ENCODE measurements around the gene F11R. TPM values are rescaled to one million over a fixed set of nuclear protein-coding genes. Genes with fewer than 3 reads are reported as not detected.

F11R gene
- total and polyA plus RNA-seq, 2 of the 13 experiments (the other 11 are each of a cell fraction or from before 2014, with no cell fraction given) = 95.8 to 105 TPM

DNA sequence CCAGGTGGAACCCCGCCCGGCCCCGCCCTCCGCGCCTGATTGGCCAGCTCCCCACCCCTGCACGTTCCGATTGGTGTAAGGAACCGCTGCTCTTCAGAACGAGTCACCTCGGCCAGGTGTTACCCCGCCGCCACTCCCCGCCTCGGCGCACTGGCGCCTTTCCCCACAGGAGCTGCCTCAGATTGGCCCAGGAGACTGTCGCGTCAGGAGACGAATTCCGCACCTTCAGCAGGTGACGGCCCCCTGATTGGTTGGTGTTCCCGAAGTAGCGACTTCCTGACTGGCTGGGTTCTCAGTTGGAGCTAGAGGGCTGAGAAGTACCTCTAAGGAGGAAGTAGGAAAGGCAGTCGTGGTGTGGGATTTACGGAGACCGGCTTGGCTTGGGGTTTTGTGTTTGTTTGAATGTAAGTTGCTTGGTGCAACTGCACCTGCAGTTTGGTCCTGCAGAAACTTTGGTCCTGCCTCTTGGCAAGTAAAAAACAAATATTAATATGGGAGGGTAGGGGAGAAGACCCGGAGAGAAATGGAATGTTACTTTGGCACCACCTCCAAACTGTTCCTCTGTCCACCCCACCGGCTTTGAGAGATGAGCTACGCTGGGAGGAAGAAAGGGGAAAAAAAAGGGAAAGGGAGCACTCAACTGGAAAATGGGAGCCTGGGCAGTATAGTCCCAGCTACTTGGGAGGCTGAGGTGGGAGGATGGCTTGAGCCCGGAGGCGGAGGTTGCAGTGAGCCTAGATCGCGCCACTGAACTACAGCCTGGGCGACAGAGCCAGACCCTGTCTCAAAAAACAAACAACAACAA lies 415 bp upstream of the F11R start (continued):
- TF ChIP-seq ZNF256 (CRISPR knock-in tag; conservative IDR thresholded peaks at IDR 0.05) (peak; percentile 77; the same call in 1 of the 2 replicates), ZNF550 (CRISPR knock-in tag; IDR thresholded peaks at IDR 0.05; ENCODE audit: borderline replicate concordance) (no peak), ZNF816 (CRISPR knock-in tag; IDR thresholded peaks at IDR 0.05; ENCODE audit: borderline replicate concordance) (0 out of 2 replicates have a peak, but pooled peaks have one; percentile 34), FOXK2 (IDR thresholded peaks at IDR 0.05) (no peak), ZNF143 (CRISPR knock-in tag; IDR thresholded peaks at IDR 0.05) (no peak), ZFP36L1 (CRISPR knock-in tag; IDR thresholded peaks at IDR 0.05) (no peak), MLLT10 (CRISPR knock-in tag; IDR thresholded peaks at IDR 0.05) (no peak), NR1H2 (CRISPR knock-in tag; IDR thresholded peaks at IDR 0.05; ENCODE audit: borderline replicate concordance, low read depth) (no peak), ZNF878 (CRISPR knock-in tag; IDR thresholded peaks at IDR 0.05) (0 out of 2 replicates have a peak, but pooled peaks have one; percentile 26), ZNF263 (CRISPR knock-in tag; IDR thresholded peaks at IDR 0.05) (peak; percentile 85), ZNF670 (CRISPR knock-in tag; IDR thresholded peaks at IDR 0.05; ENCODE audit: borderline replicate concordance) (peak; percentile 43; the same call in 1 of the 2 replicates)
- TF ChIP-seq, protein P1, sequence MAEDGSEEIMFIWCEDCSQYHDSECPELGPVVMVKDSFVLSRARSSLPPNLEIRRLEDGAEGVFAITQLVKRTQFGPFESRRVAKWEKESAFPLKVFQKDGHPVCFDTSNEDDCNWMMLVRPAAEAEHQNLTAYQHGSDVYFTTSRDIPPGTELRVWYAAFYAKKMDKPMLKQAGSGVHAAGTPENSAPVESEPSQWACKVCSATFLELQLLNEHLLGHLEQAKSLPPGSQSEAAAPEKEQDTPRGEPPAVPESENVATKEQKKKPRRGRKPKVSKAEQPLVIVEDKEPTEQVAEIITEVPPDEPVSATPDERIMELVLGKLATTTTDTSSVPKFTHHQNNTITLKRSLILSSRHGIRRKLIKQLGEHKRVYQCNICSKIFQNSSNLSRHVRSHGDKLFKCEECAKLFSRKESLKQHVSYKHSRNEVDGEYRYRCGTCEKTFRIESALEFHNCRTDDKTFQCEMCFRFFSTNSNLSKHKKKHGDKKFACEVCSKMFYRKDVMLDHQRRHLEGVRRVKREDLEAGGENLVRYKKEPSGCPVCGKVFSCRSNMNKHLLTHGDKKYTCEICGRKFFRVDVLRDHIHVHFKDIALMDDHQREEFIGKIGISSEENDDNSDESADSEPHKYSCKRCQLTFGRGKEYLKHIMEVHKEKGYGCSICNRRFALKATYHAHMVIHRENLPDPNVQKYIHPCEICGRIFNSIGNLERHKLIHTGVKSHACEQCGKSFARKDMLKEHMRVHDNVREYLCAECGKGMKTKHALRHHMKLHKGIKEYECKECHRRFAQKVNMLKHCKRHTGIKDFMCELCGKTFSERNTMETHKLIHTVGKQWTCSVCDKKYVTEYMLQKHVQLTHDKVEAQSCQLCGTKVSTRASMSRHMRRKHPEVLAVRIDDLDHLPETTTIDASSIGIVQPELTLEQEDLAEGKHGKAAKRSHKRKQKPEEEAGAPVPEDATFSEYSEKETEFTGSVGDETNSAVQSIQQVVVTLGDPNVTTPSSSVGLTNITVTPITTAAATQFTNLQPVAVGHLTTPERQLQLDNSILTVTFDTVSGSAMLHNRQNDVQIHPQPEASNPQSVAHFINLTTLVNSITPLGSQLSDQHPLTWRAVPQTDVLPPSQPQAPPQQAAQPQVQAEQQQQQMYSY (CRISPR knock-in tag; IDR thresholded peaks at IDR 0.05) = peak; percentile 90
- TF ChIP-seq, protein P2, sequence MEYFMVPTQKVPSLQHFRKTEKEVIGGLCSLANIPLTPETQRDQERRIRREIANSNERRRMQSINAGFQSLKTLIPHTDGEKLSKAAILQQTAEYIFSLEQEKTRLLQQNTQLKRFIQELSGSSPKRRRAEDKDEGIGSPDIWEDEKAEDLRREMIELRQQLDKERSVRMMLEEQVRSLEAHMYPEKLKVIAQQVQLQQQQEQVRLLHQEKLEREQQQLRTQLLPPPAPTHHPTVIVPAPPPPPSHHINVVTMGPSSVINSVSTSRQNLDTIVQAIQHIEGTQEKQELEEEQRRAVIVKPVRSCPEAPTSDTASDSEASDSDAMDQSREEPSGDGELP (IDR thresholded peaks at IDR 0.05; ENCODE audit: borderline replicate concordance, low read depth) = no peak
- TF ChIP-seq, protein P3, sequence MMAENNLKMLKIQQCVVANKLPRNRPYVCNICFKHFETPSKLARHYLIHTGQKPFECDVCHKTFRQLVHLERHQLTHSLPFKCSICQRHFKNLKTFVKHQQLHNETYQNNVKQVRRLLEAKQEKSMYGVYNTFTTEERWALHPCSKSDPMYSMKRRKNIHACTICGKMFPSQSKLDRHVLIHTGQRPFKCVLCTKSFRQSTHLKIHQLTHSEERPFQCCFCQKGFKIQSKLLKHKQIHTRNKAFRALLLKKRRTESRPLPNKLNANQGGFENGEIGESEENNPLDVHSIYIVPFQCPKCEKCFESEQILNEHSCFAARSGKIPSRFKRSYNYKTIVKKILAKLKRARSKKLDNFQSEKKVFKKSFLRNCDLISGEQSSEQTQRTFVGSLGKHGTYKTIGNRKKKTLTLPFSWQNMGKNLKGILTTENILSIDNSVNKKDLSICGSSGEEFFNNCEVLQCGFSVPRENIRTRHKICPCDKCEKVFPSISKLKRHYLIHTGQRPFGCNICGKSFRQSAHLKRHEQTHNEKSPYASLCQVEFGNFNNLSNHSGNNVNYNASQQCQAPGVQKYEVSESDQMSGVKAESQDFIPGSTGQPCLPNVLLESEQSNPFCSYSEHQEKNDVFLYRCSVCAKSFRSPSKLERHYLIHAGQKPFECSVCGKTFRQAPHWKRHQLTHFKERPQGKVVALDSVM (CRISPR knock-in tag; IDR thresholded peaks at IDR 0.05) = peak; percentile 99
- TF ChIP-seq, protein P4, sequence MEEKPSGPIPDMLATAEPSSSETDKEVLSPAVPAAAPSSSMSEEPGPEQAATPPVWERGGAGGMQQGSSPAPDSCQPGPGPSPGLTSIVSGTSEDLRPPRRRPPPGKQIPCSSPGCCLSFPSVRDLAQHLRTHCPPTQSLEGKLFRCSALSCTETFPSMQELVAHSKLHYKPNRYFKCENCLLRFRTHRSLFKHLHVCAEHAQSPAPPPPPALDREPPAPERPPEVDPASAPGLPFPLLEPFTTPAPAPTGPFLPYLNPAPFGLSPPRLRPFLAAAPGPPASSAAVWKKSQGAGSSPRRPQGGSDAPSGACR (CRISPR knock-in tag; IDR thresholded peaks at IDR 0.05) = no peak
- TF ChIP-seq, protein P5, sequence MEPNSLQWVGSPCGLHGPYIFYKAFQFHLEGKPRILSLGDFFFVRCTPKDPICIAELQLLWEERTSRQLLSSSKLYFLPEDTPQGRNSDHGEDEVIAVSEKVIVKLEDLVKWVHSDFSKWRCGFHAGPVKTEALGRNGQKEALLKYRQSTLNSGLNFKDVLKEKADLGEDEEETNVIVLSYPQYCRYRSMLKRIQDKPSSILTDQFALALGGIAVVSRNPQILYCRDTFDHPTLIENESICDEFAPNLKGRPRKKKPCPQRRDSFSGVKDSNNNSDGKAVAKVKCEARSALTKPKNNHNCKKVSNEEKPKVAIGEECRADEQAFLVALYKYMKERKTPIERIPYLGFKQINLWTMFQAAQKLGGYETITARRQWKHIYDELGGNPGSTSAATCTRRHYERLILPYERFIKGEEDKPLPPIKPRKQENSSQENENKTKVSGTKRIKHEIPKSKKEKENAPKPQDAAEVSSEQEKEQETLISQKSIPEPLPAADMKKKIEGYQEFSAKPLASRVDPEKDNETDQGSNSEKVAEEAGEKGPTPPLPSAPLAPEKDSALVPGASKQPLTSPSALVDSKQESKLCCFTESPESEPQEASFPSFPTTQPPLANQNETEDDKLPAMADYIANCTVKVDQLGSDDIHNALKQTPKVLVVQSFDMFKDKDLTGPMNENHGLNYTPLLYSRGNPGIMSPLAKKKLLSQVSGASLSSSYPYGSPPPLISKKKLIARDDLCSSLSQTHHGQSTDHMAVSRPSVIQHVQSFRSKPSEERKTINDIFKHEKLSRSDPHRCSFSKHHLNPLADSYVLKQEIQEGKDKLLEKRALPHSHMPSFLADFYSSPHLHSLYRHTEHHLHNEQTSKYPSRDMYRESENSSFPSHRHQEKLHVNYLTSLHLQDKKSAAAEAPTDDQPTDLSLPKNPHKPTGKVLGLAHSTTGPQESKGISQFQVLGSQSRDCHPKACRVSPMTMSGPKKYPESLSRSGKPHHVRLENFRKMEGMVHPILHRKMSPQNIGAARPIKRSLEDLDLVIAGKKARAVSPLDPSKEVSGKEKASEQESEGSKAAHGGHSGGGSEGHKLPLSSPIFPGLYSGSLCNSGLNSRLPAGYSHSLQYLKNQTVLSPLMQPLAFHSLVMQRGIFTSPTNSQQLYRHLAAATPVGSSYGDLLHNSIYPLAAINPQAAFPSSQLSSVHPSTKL (CRISPR knock-in tag; IDR thresholded peaks at IDR 0.05) = no peak

All from HepG2 (cell line).